Lower lobe of right lung (tissue), 2 donors: ENCODE measurements around the gene ZFP91. TPM values are rescaled to one million over a fixed set of nuclear protein-coding genes. Genes with fewer than 3 reads are reported as not detected.

Experiments used
- ATAC-seq, 2 donors: fragments of 200-7000 bp; cut with Tn5 transposase; one replicate each; pipeline ENCODE4 v1.9.1; 2020 to 2022; ENCODE audit warnings: mild to moderate bottlenecking in 2 of 2, moderate library complexity in 2 of 2
- DNase-seq: peaks from one replicate; pipeline ENCODE4 v3.0.0-alpha.2; 2020
- H3K27ac ChIP-seq: fragments of 200-600 bp; one replicate; pipeline ENCODE4 v1.8.0; 2022
- H3K27me3 ChIP-seq: fragments of 200-600 bp; one replicate; pipeline ENCODE4 v1.8.0; 2022; ENCODE audit warnings: low read depth
- H3K36me3 ChIP-seq: fragments of 200-600 bp; one replicate; pipeline ENCODE4 v1.8.0; 2022; ENCODE audit warnings: mild to moderate bottlenecking
- H3K4me1 ChIP-seq: fragments of 200-600 bp; one replicate; pipeline ENCODE4 v1.8.0; 2022
- H3K4me3 ChIP-seq: fragments of 200-600 bp; one replicate; pipeline ENCODE4 v1.8.0; 2022; ENCODE audit warnings: mild to moderate bottlenecking
- H3K9me3 ChIP-seq: fragments of 200-600 bp; one replicate; pipeline ENCODE4 v1.8.0; 2022
- intact Hi-C: fragments of 100-400 bp; cut with DNase I; formaldehyde crosslinking; loops from one replicate; pipeline ENCODE4 v1.11.0; 2022
- total RNA-seq: library from RNA; stranded (reverse); fragmentation: NEBNext Ultra II Directional; extraction: Animal tissue kit (Norgen Biotek cat#: 25700); gene quantifications from one replicate; pipeline ENCODE4 v1.2.1, GENCODE V29; 2021
- TF ChIP-seq, protein P1 (sequence below): fragments of 200-600 bp; IDR thresholded peaks from one replicate; pipeline ENCODE4 v1.8.0; 2022; ENCODE audit warnings: antibody characterized with exemption, mild to moderate bottlenecking
- donor health status: DM: no; HTN: yes; CAD: no; lungs with severe emphysema.

The ZFP91 gene
- total RNA-seq, 1 donor from 2014 or later = 44.5 TPM

DNA sequence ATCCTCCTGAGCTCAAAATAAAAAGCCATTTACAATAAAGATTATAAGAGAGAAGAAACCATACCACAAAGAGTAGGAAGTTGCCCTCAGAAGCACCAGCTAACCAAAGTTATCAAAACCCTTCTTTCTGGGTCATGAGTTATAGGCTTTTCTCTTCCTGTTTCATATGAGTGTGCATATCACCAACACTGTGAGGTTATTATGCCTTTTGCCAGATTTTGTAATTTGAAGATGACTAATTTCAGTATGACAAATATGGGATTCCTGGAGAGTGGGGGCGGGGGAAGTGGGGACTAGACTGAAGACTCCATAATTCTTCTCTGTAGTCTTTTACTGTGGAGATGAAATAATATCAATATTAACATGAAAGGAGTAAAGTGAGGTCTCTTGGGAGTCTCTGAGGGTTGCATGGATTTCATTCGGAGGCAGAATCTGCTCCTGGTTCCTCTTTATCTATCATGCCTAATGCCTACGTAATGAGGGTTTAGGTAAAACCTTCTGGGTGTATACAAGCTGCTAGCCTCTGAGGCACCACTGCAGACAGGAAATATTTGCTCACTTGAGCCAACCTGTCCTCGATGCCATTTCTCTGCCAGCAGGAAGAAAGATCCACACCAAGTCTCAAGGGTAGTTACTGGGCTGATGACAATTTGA, 5.3 kb upstream of the ZFP91 start:
- Histone ChIP-seq H3K4me3 (peak overlapping the region; percentile 32), H3K27ac (peak overlapping the region; percentile 73), H3K36me3 (peaks cover 16% of the 10 kb centered on the region), H3K27me3 (no peaks in the 10 kb centered on the region), H3K9me3 (no peaks in the 10 kb centered on the region), H3K4me1 (peaks cover 51% of the 10 kb centered on the region)
- no peak for ATAC-seq
- intact Hi-C loops = no loop called here
- TF ChIP-seq, protein P1, sequence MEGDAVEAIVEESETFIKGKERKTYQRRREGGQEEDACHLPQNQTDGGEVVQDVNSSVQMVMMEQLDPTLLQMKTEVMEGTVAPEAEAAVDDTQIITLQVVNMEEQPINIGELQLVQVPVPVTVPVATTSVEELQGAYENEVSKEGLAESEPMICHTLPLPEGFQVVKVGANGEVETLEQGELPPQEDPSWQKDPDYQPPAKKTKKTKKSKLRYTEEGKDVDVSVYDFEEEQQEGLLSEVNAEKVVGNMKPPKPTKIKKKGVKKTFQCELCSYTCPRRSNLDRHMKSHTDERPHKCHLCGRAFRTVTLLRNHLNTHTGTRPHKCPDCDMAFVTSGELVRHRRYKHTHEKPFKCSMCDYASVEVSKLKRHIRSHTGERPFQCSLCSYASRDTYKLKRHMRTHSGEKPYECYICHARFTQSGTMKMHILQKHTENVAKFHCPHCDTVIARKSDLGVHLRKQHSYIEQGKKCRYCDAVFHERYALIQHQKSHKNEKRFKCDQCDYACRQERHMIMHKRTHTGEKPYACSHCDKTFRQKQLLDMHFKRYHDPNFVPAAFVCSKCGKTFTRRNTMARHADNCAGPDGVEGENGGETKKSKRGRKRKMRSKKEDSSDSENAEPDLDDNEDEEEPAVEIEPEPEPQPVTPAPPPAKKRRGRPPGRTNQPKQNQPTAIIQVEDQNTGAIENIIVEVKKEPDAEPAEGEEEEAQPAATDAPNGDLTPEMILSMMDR = no peak
- peak; percentile 52 for DNase-seq

DNA sequence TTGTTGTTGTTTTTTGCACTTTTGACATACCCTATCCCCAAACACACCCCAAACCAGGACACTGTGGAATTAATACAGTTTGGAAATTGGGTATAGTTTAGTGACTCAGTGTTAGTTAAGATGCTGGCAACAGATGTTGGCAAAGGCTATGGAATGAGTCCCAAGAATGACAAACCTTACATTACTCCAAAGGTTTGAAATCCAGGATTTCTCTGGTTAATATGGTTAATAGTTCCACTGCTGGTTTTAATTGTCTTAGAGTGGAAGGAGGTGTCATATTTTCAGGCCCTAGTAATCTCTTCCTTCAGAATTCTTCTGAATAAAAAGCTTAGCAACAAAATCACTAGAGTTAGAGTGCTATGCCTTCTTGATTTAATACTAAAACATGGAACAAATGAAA, 4.0 kb upstream of the ZFP91 start:
- H3K4me3 ChIP-seq = peak overlapping the region; percentile 32
- no peak for ATAC-seq

DNA sequence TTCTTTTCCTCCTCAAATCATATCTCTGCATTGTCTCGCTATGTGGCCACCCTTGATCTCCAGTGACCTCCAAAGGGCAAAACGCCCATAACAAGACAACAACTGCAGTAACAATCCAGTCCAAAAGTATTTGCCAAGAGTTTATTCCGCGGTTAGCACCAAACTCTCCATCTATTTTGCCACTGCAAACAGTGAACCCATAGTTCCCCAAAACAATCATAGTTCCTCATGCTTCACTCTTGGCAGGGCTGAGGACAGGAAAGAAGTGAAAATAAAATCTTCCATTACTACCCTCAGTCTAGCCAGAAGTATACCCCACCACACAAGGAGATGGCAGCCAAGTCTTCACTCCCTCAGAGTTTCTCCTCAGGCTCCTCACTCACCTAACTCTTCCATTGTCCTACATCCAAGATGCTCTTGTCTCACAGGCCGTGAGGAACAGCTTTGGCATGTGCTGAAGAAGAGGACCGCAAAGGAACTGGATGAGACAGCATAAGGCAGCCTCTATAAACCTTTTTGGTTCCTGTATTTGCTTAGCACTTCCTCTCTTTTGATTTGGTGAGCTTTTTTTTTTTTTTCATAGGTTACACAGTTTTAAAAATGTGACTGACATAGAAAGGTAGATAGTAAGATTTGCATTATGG, 3.4 kb upstream of the ZFP91 start, which contains the start of gene LPXN:
Gene LPXN (minus strand): TSS at position 480 of the 644 bp plus-strand sequence. CDS start 84 bp downstream, at position 396.
- peak within 1 kb of the TSS; percentile 72 for H3K4me3 ChIP-seq

More for the DNA sequence above, 4.0 kb upstream of the ZFP91 start:
- Histone ChIP-seq H3K27me3 (no peaks in the 10 kb centered on the region), H3K36me3 (peaks cover 3% of the 10 kb centered on the region), H3K9me3 (no peaks in the 10 kb centered on the region), H3K4me1 (peaks cover 51% of the 10 kb centered on the region), H3K27ac (peak overlapping the region; percentile 73)
- TF ChIP-seq, protein P1 = no peak
- DNase-seq = no peak
- intact Hi-C loops = no loop called here

DNA sequence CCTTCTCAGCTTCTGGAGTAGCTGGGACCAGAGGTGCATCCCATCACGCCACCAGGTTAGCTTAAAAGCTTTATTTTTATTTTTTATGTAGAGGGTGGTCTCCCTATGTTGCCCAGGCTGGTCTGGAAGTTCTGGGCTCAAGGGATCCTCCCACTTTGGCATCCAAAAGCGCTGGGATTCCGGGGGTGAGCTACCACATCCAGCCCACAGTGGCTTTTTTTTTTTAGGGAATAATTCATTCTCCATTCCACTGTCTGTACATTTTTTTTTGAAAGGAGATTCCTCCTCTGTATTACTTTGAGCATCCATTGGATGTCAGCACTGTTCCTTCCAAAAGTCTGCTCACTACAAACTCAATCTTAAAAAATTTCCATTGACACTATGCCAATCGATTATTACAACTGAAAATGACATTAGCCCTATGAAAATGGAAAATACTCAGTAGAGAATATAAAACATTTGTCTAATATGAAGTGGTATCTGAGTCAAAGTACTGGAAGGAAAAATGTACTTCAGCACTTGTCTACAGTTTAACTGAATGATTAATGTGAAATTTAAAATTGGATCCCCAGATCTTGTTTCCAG, 1.9 kb upstream of the ZFP91 start:
- TF ChIP-seq, protein P1 = peak; percentile 28
- H3K27me3 ChIP-seq = no peaks in the 10 kb centered on the region
- no peak for DNase-seq
- no peaks in the 10 kb centered on the region for H3K36me3 ChIP-seq
- peaks cover 66% of the 10 kb centered on the region for H3K4me1 ChIP-seq
- ATAC-seq = no peak
- H3K9me3 ChIP-seq = no peaks in the 10 kb centered on the region
- intact Hi-C loops = no loop called here
- peak overlapping the region; percentile 72 for H3K4me3 ChIP-seq
- peak overlapping the region; percentile 98 for H3K27ac ChIP-seq

More for the DNA sequence above, 3.4 kb upstream of the ZFP91 start, which contains the start of gene LPXN:
- intact Hi-C loops = no loop called here
- ATAC-seq (no peak), DNase-seq (no peak)
- H3K4me1 ChIP-seq = peaks cover 57% of the 10 kb centered on the region
- no peaks in the 10 kb centered on the region for H3K9me3 ChIP-seq
- H3K27me3 ChIP-seq = no peaks in the 10 kb centered on the region
- TF ChIP-seq, protein P1 = no peak
- peak within 1 kb of the TSS; percentile 98 for H3K27ac ChIP-seq
- H3K36me3 ChIP-seq = no peaks in the 10 kb centered on the region

DNA sequence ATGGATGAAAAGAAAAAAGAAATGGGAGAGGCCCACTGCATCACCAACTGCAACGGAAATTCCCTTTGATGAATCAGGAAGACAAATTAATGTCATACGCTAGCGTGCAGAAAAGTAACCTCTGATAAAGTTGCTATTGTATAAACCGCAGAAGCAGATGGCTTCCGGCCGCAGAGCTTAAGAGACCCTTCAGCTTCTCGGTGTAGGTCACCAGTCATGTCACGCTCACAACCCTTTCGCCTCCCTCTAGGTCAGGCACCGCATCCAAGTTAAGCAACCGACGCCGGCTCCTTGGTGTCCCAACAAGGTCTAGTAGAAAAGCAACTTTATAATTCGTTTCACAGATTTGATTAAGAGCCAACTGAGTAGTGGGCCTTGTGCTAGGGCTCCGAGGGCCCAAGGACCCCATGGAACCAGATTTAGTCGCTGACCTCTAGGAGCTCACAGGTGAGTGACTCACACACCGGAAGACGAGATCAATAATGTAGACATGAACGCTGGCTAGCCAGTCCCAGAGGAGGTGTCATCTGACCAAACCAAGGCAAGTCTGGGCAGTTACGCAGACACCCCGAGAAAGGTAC, 1.2 kb upstream of the ZFP91 start:
- intact Hi-C loops = no loop called here
- Histone ChIP-seq H3K27me3 (no peaks in the 10 kb centered on the region), H3K9me3 (no peaks in the 10 kb centered on the region), H3K4me1 (peaks cover 67% of the 10 kb centered on the region), H3K27ac (peak overlapping the region; percentile 98), H3K4me3 (peak overlapping the region; percentile 72), H3K36me3 (no peaks in the 10 kb centered on the region)
- ATAC-seq = peak in 1 of 2 donors; percentile 10
- TF ChIP-seq, protein P1 = no peak
- DNase-seq = peak; percentile 80
